WTC11 (cell line): ENCODE measurements around the gene MAST4. TPM values are rescaled to one million over a fixed set of nuclear protein-coding genes. Genes with fewer than 3 reads are reported as not detected.
A peak's percentile ranks its signal among the peaks of the same experiment; 100 is the strongest.

Source experiments
- ATAC-seq: fragments of 200-7000 bp; cut with Tn5 transposase; 2 replicates; pipeline ENCODE4 v1.10.0; 2021; ENCODE audit warnings: mild to moderate bottlenecking, moderate library complexity
- CTCF ChIA-PET: fragments of 300-600 bp; sonication (Branson Sonifier 250); formaldehyde crosslinking; loops from one replicate; lab custom pipeline; 2021; ENCODE audit warnings: antibody characterized with exemption; lab: Charles Lee
- POLR2A ChIA-PET: fragments of 350-600 bp; sonication (Branson Sonifier 250); formaldehyde crosslinking; loops from one replicate; lab custom pipeline; 2021; ENCODE audit warnings: antibody characterized with exemption; lab: Charles Lee
- DNase-seq: peaks from one replicate; pipeline ENCODE4 v3.0.0; 2021; ENCODE audit warnings: low spot score
- H3K27ac Mint-ChIP-seq: 2 replicates; pipeline ENCODE4 v1.8.0; 2021; ENCODE audit warnings: mixed read lengths
- H3K27me3 Mint-ChIP-seq: 2 replicates; pipeline ENCODE4 v1.8.0; 2021; ENCODE audit warnings: low read depth, mild to moderate bottlenecking, moderate library complexity, mixed read lengths
- H3K36me3 Mint-ChIP-seq: 2 replicates; pipeline ENCODE4 v1.8.0; 2021; ENCODE audit warnings: mixed read lengths
- H3K4me1 Mint-ChIP-seq: 2 replicates; pipeline ENCODE4 v1.8.0; 2022; ENCODE audit warnings: mixed read lengths
- H3K4me3 Mint-ChIP-seq: 2 replicates; pipeline ENCODE4 v1.8.0; 2021; ENCODE audit warnings: mild to moderate bottlenecking, moderate library complexity, mixed read lengths
- H3K9me3 Mint-ChIP-seq: 2 replicates; pipeline ENCODE4 v1.8.0; 2021; ENCODE audit warnings: mixed read lengths
- ATF1 ChIP-seq: sonication (generic); formaldehyde crosslinking; IDR thresholded peaks from 2 replicates; pipeline ENCODE4 v1.8.1; 2023; ENCODE audit warnings: mild to moderate bottlenecking, moderate library complexity, missing genetic modification reagents
- CREB1 ChIP-seq: sonication (generic); formaldehyde crosslinking; IDR thresholded peaks from 2 replicates; pipeline ENCODE4 v1.8.0; 2023; ENCODE audit warnings: mild to moderate bottlenecking, missing genetic modification reagents
- GABPB1 ChIP-seq: sonication (generic); formaldehyde crosslinking; IDR thresholded peaks from 2 replicates; pipeline ENCODE4 v1.8.1; 2023; ENCODE audit warnings: mild to moderate bottlenecking, missing genetic modification reagents
- MXD4 ChIP-seq: fragments of 250-450 bp; sonication (Bioruptor Pico); IDR thresholded peaks from 2 replicates; pipeline ENCODE4 v1.8.0; 2021; ENCODE audit warnings: mild to moderate bottlenecking, moderate library complexity, borderline replicate concordance
- TCF7 ChIP-seq: sonication (generic); formaldehyde crosslinking; IDR thresholded peaks from 2 replicates; pipeline ENCODE4 v1.8.0; 2022; ENCODE audit warnings: mild to moderate bottlenecking, low read depth, missing genetic modification reagents, moderate library complexity
- ZNF423 ChIP-seq: fragments of 250-450 bp; sonication (Bioruptor Pico); IDR thresholded peaks from 2 replicates; pipeline ENCODE4 v2.1.2; 2022; ENCODE audit warnings: mild to moderate bottlenecking, moderate library complexity
- total RNA-seq: library from RNA; stranded (reverse); gene quantifications from 3 replicates; pipeline ENCODE4 v1.2.3, GENCODE V29; 2021
- TF ChIP-seq, protein P1 (sequence below): sonication (generic); formaldehyde crosslinking; IDR thresholded peaks from 2 replicates; pipeline ENCODE4 v1.8.1; 2022; ENCODE audit warnings: mild to moderate bottlenecking, moderate library complexity, missing genetic modification reagents
- TF ChIP-seq, protein P2 (sequence below): sonication (generic); formaldehyde crosslinking; IDR thresholded peaks from 2 replicates; pipeline ENCODE4 v1.8.0; 2022; ENCODE audit warnings: mild to moderate bottlenecking, missing genetic modification reagents
- TF ChIP-seq, protein P3 (sequence below): fragments of 250-450 bp; sonication (Bioruptor Pico); IDR thresholded peaks from 2 replicates; pipeline ENCODE4 v1.9.0; 2021; ENCODE audit warnings: mild to moderate bottlenecking
- TF ChIP-seq, protein P4 (sequence below): sonication (generic); formaldehyde crosslinking; IDR thresholded peaks from 2 replicates; pipeline ENCODE4 v1.8.1; 2022; ENCODE audit warnings: low read depth, missing genetic modification reagents, borderline replicate concordance
- TF ChIP-seq, protein P5 (sequence below): sonication (generic); formaldehyde crosslinking; IDR thresholded peaks from 2 replicates; pipeline ENCODE4 v1.8.1; 2022; ENCODE audit warnings: missing genetic modification reagents, borderline replicate concordance
- TF ChIP-seq, protein P6 (sequence below): sonication (generic); formaldehyde crosslinking; IDR thresholded peaks from 2 replicates; pipeline ENCODE4 v1.8.1; 2023; ENCODE audit warnings: mild to moderate bottlenecking, missing genetic modification reagents

MAST4 gene
- total RNA-seq, 1 experiment from 2014 or later: 8.0 TPM

DNA sequence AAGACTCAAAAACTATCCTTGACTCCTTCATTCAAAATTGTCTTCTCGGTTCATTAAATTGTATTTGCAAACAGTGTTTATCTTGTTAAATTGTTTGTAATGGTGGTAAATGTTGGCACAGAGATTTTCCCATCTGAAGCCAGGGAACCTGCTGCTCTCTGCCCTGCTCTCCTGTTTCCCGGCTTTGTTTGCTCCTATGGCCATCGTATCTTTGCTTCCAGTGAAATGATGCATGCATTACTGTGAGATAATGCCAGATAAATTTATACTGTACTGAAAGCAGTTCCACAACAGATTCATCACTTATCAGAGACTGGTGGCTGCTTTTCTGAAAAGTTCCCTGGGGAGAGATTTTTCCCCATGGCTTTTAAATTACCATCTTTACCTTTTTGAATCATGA lies 519.1 kb downstream of the MAST4 start (continued):
- TF ChIP-seq, protein P1, sequence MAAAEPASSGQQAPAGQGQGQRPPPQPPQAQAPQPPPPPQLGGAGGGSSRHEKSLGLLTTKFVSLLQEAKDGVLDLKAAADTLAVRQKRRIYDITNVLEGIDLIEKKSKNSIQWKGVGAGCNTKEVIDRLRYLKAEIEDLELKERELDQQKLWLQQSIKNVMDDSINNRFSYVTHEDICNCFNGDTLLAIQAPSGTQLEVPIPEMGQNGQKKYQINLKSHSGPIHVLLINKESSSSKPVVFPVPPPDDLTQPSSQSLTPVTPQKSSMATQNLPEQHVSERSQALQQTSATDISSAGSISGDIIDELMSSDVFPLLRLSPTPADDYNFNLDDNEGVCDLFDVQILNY: no peak

DNA sequence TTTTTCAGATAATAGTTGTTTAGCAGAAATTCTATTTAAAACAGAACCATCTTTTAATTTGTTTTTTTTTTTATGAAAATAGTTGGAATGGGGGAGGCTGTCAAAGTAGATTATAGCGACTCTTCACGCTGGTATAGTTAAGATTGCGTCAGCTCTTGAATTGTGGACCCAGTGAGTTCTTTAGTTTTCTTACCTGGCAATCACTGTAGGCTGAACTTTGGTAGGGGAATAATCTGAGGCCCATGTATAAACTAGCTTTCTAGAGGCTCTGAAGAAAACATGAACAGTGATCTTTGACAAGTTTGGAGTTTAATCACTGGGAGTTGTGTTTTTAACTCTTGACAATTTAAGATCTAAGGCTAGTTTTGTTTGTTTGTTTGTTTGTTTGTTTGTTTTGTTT lies 519.6 kb downstream of the MAST4 start:
- no peak overlapping the region for H3K27ac Mint-ChIP-seq
- no peaks in the 10 kb centered on the region for H3K27me3 Mint-ChIP-seq
- H3K36me3 Mint-ChIP-seq: no peaks in the 10 kb centered on the region; the same call in 1 of the 2 replicates
- POLR2A ChIA-PET: no interaction called here
- no peaks in the 10 kb centered on the region for H3K9me3 Mint-ChIP-seq
- no peak overlapping the region for H3K4me3 Mint-ChIP-seq
- CTCF ChIA-PET: no interaction called here
- H3K4me1 Mint-ChIP-seq: peaks cover 4% of the 10 kb centered on the region
- ATAC-seq (no peak), DNase-seq (no peak)
- TF ChIP-seq, protein P2, sequence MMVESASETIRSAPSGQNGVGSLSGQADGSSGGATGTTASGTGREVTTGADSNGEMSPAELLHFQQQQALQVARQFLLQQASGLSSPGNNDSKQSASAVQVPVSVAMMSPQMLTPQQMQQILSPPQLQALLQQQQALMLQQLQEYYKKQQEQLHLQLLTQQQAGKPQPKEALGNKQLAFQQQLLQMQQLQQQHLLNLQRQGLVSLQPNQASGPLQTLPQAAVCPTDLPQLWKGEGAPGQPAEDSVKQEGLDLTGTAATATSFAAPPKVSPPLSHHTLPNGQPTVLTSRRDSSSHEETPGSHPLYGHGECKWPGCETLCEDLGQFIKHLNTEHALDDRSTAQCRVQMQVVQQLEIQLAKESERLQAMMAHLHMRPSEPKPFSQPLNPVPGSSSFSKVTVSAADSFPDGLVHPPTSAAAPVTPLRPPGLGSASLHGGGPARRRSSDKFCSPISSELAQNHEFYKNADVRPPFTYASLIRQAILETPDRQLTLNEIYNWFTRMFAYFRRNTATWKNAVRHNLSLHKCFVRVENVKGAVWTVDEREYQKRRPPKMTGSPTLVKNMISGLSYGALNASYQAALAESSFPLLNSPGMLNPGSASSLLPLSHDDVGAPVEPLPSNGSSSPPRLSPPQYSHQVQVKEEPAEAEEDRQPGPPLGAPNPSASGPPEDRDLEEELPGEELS (CRISPR knock-in tag): no peak
- TF ChIP-seq, protein P3, sequence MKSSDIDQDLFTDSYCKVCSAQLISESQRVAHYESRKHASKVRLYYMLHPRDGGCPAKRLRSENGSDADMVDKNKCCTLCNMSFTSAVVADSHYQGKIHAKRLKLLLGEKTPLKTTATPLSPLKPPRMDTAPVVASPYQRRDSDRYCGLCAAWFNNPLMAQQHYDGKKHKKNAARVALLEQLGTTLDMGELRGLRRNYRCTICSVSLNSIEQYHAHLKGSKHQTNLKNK: no peak
- TF ChIP-seq MXD4 (CRISPR knock-in tag): no peak
- no peak for TF ChIP-seq ZNF423 (CRISPR knock-in tag)
- TF ChIP-seq, protein P4, sequence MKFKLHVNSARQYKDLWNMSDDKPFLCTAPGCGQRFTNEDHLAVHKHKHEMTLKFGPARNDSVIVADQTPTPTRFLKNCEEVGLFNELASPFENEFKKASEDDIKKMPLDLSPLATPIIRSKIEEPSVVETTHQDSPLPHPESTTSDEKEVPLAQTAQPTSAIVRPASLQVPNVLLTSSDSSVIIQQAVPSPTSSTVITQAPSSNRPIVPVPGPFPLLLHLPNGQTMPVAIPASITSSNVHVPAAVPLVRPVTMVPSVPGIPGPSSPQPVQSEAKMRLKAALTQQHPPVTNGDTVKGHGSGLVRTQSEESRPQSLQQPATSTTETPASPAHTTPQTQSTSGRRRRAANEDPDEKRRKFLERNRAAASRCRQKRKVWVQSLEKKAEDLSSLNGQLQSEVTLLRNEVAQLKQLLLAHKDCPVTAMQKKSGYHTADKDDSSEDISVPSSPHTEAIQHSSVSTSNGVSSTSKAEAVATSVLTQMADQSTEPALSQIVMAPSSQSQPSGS (CRISPR knock-in tag): no peak
- no peak for TF ChIP-seq TCF7 (CRISPR knock-in tag)
- TF ChIP-seq, protein P5, sequence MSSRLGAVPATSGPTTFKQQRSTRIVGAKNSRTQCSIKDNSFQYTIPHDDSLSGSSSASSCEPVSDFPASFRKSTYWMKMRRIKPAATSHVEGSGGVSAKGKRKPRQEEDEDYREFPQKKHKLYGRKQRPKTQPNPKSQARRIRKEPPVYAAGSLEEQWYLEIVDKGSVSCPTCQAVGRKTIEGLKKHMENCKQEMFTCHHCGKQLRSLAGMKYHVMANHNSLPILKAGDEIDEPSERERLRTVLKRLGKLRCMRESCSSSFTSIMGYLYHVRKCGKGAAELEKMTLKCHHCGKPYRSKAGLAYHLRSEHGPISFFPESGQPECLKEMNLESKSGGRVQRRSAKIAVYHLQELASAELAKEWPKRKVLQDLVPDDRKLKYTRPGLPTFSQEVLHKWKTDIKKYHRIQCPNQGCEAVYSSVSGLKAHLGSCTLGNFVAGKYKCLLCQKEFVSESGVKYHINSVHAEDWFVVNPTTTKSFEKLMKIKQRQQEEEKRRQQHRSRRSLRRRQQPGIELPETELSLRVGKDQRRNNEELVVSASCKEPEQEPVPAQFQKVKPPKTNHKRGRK (CRISPR knock-in tag): no peak
- TF ChIP-seq, protein P1: no peak
- no peak for TF ChIP-seq CREB1 (CRISPR knock-in tag)
- TF ChIP-seq, protein P6, sequence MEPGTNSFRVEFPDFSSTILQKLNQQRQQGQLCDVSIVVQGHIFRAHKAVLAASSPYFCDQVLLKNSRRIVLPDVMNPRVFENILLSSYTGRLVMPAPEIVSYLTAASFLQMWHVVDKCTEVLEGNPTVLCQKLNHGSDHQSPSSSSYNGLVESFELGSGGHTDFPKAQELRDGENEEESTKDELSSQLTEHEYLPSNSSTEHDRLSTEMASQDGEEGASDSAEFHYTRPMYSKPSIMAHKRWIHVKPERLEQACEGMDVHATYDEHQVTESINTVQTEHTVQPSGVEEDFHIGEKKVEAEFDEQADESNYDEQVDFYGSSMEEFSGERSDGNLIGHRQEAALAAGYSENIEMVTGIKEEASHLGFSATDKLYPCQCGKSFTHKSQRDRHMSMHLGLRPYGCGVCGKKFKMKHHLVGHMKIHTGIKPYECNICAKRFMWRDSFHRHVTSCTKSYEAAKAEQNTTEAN: no peak

DNA sequence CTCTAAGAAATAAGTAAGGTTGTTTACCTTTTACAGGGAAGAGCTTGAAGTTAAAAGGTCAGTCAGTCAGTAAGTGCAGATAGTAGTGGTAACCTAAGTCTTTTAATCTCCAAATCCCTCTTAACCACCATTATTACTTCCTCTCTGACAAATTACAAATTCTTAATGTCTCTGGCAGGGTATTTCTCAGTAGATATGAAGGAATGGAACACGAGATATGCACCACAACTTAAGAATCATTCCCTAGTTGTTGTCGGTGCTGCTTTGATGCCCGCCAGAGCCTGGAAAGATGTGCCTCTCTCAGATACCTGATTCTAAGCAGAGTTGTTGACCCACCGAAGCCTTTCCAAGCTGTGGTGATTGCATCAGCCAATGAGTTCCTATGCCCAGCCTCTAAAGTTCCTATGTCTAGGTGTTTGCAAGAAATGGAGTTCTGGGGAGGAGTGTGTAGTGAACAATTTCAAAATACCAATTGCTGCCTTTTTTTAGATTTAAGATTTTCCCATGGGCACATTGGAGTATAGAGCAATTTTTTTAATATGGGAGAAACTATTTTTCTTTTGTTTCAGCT lies 521.9 kb downstream of the MAST4 start:
- TF ChIP-seq GABPB1 (CRISPR knock-in tag): peak; percentile 89
- no peak for TF ChIP-seq ATF1 (CRISPR knock-in tag)
- TF ChIP-seq, protein P6: no peak
- H3K36me3 Mint-ChIP-seq: no peaks in the 10 kb centered on the region; the same call in 1 of the 2 replicates
- DNase-seq (no peak), ATAC-seq (no peak)
- 0 out of 2 replicates have a peak overlapping the region, but pooled peaks have one; percentile 51 for H3K27ac Mint-ChIP-seq
- CTCF ChIA-PET: no interaction called here
- POLR2A ChIA-PET: no interaction called here
- no peak overlapping the region for H3K4me3 Mint-ChIP-seq
- H3K9me3 Mint-ChIP-seq: no peaks in the 10 kb centered on the region
- peaks cover 4% of the 10 kb centered on the region for H3K4me1 Mint-ChIP-seq
- H3K27me3 Mint-ChIP-seq: no peaks in the 10 kb centered on the region
